SK-N-SH treated with all-trans-retinoic acid at 6 μM for 48 hours (cell line): ENCODE measurements around the gene JAML.

ENCODE experiments used
- ATAC-seq: fragments of 200-7000 bp; cut with Tn5 transposase; 3 replicates; pipeline ENCODE4 v1.9.1; 2020; ENCODE audit warnings: mild to moderate bottlenecking, moderate library complexity
- ARNTL ChIP-seq: fragments of 450-650 bp; formaldehyde crosslinking; IDR thresholded peaks from 2 replicates; pipeline ENCODE4 v1.5.0; 2020; ENCODE audit warnings: low read depth, mild to moderate bottlenecking, moderate library complexity, borderline replicate concordance
- BACH2 ChIP-seq: fragments of 250-450 bp; sonication (Bioruptor Pico); IDR thresholded peaks from 2 replicates; pipeline ENCODE4 v1.9.0; 2021; ENCODE audit warnings: mild to moderate bottlenecking, borderline replicate concordance
- CSDC2 ChIP-seq: fragments of 250-450 bp; sonication (Bioruptor Pico); IDR thresholded peaks from 2 replicates; pipeline ENCODE4 v1.5.0; 2020; ENCODE audit warnings: mild to moderate bottlenecking, moderate library complexity
- GLIS3 ChIP-seq: fragments of 250-450 bp; sonication (Bioruptor Pico); IDR thresholded peaks from 2 replicates; pipeline ENCODE4 v1.5.0; 2020; ENCODE audit warnings: mild to moderate bottlenecking, moderate library complexity
- ISL1 ChIP-seq: fragments of 250-450 bp; sonication (Bioruptor Pico); IDR thresholded peaks from 2 replicates; pipeline ENCODE4 v2.1.2; 2022; ENCODE audit warnings: mild to moderate bottlenecking, moderate library complexity
- OSR1 ChIP-seq: fragments of 250-450 bp; sonication (Bioruptor Pico); IDR thresholded peaks from 2 replicates; pipeline ENCODE4 v1.8.0; 2022; ENCODE audit warnings: moderate library complexity, mild to moderate bottlenecking, inconsistent platforms
- PPARA ChIP-seq: fragments of 250-450 bp; sonication (Bioruptor Pico); IDR thresholded peaks from 2 replicates; pipeline ENCODE4 v1.5.0; 2020; ENCODE audit warnings: mild to moderate bottlenecking, borderline replicate concordance
- RARB ChIP-seq: fragments of 250-450 bp; sonication (Bioruptor Pico); IDR thresholded peaks from 2 replicates; pipeline ENCODE4 v1.8.0; 2021; ENCODE audit warnings: mild to moderate bottlenecking, moderate library complexity
- SNAI2 ChIP-seq: fragments of 250-450 bp; sonication (Bioruptor Pico); IDR thresholded peaks from 2 replicates; pipeline ENCODE4 v1.5.0; 2020; ENCODE audit warnings: mild to moderate bottlenecking, moderate library complexity
- TCF4 ChIP-seq: fragments of 250-450 bp; sonication (Bioruptor Pico); IDR thresholded peaks from 2 replicates; pipeline ENCODE4 v1.8.0; 2021; ENCODE audit warnings: mild to moderate bottlenecking, moderate library complexity, borderline replicate concordance
- TOX ChIP-seq: fragments of 250-450 bp; sonication (Bioruptor Pico); IDR thresholded peaks from 2 replicates; pipeline ENCODE4 v1.8.0; 2021; ENCODE audit warnings: mild to moderate bottlenecking, moderate library complexity, borderline replicate concordance
- ZC3H10 ChIP-seq: fragments of 250-450 bp; sonication (Bioruptor Pico); IDR thresholded peaks from 2 replicates; pipeline ENCODE4 v1.5.1; 2021; ENCODE audit warnings: mild to moderate bottlenecking, moderate library complexity
- ZFP3 ChIP-seq: fragments of 250-450 bp; sonication (Bioruptor Pico); IDR thresholded peaks from 2 replicates; pipeline ENCODE4 v1.5.0; 2020; ENCODE audit warnings: mild to moderate bottlenecking, moderate library complexity
- ZFP30 ChIP-seq: fragments of 450-650 bp; formaldehyde crosslinking; IDR thresholded peaks from 2 replicates; pipeline ENCODE4 v1.5.0; 2022; ENCODE audit warnings: mild to moderate bottlenecking, moderate library complexity
- ZNF565 ChIP-seq: fragments of 450-650 bp; formaldehyde crosslinking; conservative IDR thresholded peaks from 2 replicates; pipeline ENCODE4 v1.5.0; 2020; ENCODE audit warnings: low read depth, mild to moderate bottlenecking, moderate library complexity
- ZNF70 ChIP-seq: fragments of 450-650 bp; formaldehyde crosslinking; IDR thresholded peaks from 2 replicates; pipeline ENCODE4 v1.5.0; 2020; ENCODE audit warnings: mild to moderate bottlenecking, moderate library complexity
- ZNF8 ChIP-seq: fragments of 450-650 bp; formaldehyde crosslinking; IDR thresholded peaks from 2 replicates; pipeline ENCODE4 v1.5.0; 2020; ENCODE audit warnings: mild to moderate bottlenecking, moderate library complexity
- TF ChIP-seq, protein P1 (sequence below): fragments of 250-450 bp; sonication (Bioruptor Pico); IDR thresholded peaks from 2 replicates; pipeline ENCODE4 v1.5.0; 2020; ENCODE audit warnings: mild to moderate bottlenecking, moderate library complexity
- TF ChIP-seq, protein P2 (sequence below): fragments of 250-450 bp; sonication (Bioruptor Pico); IDR thresholded peaks from 2 replicates; pipeline ENCODE4 v1.5.1; 2021; ENCODE audit warnings: mild to moderate bottlenecking, moderate library complexity
- TF ChIP-seq, protein P3 (sequence below): fragments of 250-450 bp; sonication (Bioruptor Pico); IDR thresholded peaks from 2 replicates; pipeline ENCODE4 v1.8.0; 2020; ENCODE audit warnings: mild to moderate bottlenecking, moderate library complexity, borderline replicate concordance
- TF ChIP-seq, protein P4 (sequence below): fragments of 250-450 bp; sonication (Bioruptor Pico); IDR thresholded peaks from 2 replicates; pipeline ENCODE4 v1.5.1; 2020; ENCODE audit warnings: low read depth, mild to moderate bottlenecking, moderate library complexity

Gene JAML

DNA sequence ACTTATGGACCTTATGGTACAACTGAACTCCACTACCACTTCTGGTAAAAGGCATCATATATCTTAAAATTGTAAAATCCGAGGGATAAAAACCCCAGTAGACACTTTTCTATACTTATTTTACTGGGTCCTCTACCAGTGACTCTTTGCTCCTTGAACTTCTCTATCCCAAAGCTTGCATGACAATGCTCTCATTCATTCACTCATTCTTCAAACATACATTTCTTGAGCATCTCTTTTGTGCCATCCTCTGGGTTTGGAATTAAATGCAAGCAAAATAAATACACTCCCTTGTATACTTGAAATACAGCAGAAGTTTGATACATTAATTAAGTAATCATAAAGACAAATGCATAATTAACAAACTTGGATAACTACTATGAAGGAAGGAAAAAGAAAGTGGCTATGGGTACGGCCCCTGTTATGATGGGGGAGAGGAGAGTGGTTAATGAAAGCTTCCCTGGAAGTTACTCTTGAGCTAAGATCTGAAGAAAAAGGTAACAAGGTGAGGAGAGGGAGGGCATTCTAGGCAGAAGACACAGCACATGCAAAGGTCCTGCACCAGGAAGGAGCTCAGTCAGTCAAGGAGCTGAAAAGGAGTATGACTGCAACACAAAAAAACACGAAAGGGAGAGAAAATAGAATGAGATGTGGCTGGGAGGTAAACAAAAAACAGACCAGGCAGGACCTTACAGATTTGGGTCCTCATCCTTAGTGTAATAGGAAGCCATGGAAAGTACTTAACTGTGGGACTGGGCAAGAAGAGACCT is 19.4 kb upstream of the JAML start:
- TF ChIP-seq, protein P1, sequence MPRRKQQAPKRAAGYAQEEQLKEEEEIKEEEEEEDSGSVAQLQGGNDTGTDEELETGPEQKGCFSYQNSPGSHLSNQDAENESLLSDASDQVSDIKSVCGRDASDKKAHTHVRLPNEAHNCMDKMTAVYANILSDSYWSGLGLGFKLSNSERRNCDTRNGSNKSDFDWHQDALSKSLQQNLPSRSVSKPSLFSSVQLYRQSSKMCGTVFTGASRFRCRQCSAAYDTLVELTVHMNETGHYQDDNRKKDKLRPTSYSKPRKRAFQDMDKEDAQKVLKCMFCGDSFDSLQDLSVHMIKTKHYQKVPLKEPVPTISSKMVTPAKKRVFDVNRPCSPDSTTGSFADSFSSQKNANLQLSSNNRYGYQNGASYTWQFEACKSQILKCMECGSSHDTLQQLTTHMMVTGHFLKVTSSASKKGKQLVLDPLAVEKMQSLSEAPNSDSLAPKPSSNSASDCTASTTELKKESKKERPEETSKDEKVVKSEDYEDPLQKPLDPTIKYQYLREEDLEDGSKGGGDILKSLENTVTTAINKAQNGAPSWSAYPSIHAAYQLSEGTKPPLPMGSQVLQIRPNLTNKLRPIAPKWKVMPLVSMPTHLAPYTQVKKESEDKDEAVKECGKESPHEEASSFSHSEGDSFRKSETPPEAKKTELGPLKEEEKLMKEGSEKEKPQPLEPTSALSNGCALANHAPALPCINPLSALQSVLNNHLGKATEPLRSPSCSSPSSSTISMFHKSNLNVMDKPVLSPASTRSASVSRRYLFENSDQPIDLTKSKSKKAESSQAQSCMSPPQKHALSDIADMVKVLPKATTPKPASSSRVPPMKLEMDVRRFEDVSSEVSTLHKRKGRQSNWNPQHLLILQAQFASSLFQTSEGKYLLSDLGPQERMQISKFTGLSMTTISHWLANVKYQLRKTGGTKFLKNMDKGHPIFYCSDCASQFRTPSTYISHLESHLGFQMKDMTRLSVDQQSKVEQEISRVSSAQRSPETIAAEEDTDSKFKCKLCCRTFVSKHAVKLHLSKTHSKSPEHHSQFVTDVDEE (CRISPR knock-in tag), result no peak
- TF ChIP-seq CSDC2 (CRISPR knock-in tag) (no peak), ZC3H10 (no peak), ZNF70 (CRISPR knock-in tag) (no peak), ZNF8 (CRISPR knock-in tag) (no peak), ZNF565 (no peak), TCF4 (CRISPR knock-in tag) (no peak), ISL1 (CRISPR knock-in tag) (no peak), ARNTL (CRISPR knock-in tag) (no peak), ZFP3 (no peak), GLIS3 (no peak), OSR1 (CRISPR knock-in tag) (no peak), BACH2 (CRISPR knock-in tag) (no peak)
- TF ChIP-seq, all 23 proteins: peak for 0
- ATAC-seq, result no peak

DNA sequence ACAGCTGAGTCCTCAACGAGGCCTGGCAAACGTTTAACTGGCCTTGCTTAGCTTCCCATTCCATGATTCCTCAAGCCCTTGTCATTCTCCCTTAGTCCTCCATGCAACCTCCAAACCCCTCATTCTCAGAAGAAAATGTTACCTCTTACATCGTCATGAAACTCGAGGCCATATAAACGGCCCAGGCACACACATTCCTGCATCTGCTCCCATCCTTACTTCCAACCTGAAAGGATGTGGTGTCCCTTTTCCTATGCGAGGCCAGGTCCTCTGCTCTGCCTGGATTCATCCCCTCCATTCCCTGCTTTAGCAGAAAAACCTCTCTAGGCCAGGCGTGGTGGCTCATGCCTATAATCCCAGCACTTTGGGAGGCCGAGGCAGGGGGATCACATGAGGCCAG is 18.4 kb upstream of the JAML start:
- no peak for ATAC-seq
- TF ChIP-seq ZC3H10 (no peak), OSR1 (CRISPR knock-in tag) (no peak), TOX (CRISPR knock-in tag) (no peak), ZFP30 (CRISPR knock-in tag) (no peak), ARNTL (CRISPR knock-in tag) (no peak), ISL1 (CRISPR knock-in tag) (no peak), ZNF8 (CRISPR knock-in tag) (no peak), SNAI2 (CRISPR knock-in tag) (no peak)
- TF ChIP-seq, protein P1 (CRISPR knock-in tag), result no peak
- TF ChIP-seq, protein P2, sequence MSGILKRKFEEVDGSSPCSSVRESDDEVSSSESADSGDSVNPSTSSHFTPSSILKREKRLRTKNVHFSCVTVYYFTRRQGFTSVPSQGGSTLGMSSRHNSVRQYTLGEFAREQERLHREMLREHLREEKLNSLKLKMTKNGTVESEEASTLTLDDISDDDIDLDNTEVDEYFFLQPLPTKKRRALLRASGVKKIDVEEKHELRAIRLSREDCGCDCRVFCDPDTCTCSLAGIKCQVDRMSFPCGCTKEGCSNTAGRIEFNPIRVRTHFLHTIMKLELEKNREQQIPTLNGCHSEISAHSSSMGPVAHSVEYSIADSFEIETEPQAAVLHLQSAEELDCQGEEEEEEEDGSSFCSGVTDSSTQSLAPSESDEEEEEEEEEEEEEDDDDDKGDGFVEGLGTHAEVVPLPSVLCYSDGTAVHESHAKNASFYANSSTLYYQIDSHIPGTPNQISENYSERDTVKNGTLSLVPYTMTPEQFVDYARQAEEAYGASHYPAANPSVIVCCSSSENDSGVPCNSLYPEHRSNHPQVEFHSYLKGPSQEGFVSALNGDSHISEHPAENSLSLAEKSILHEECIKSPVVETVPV, result no peak

DNA sequence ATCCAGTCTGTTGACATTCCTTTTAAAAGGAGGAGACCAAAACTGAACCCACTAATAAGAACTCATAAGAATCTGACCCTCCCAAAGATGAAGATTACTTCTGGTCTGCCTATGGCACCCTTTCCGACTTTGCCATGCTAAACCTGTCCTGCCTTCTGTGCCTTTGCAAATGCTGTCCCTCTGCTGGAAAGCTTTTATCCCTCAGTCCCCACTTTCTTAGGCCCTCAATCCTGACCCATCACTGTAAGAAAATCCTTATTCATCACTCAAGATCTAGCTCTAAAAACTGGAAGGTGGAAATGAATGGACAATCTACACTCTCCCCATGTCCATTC is 16.9 kb upstream of the JAML start:
- no peak for TF ChIP-seq CSDC2 (CRISPR knock-in tag)
- TF ChIP-seq, protein P3, sequence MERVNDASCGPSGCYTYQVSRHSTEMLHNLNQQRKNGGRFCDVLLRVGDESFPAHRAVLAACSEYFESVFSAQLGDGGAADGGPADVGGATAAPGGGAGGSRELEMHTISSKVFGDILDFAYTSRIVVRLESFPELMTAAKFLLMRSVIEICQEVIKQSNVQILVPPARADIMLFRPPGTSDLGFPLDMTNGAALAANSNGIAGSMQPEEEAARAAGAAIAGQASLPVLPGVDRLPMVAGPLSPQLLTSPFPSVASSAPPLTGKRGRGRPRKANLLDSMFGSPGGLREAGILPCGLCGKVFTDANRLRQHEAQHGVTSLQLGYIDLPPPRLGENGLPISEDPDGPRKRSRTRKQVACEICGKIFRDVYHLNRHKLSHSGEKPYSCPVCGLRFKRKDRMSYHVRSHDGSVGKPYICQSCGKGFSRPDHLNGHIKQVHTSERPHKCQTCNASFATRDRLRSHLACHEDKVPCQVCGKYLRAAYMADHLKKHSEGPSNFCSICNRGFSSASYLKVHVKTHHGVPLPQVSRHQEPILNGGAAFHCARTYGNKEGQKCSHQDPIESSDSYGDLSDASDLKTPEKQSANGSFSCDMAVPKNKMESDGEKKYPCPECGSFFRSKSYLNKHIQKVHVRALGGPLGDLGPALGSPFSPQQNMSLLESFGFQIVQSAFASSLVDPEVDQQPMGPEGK (CRISPR knock-in tag), result no peak
- no peak for TF ChIP-seq ARNTL (CRISPR knock-in tag)
- TF ChIP-seq ZC3H10, result no peak
- TF ChIP-seq ZNF8 (CRISPR knock-in tag), result no peak
- TF ChIP-seq PPARA (CRISPR knock-in tag), result no peak
- no peak for TF ChIP-seq TOX (CRISPR knock-in tag)
- TF ChIP-seq ZFP30 (CRISPR knock-in tag), result no peak
- TF ChIP-seq, protein P1 (CRISPR knock-in tag), result no peak
- no peak for TF ChIP-seq RARB (CRISPR knock-in tag)
- TF ChIP-seq, protein P4, sequence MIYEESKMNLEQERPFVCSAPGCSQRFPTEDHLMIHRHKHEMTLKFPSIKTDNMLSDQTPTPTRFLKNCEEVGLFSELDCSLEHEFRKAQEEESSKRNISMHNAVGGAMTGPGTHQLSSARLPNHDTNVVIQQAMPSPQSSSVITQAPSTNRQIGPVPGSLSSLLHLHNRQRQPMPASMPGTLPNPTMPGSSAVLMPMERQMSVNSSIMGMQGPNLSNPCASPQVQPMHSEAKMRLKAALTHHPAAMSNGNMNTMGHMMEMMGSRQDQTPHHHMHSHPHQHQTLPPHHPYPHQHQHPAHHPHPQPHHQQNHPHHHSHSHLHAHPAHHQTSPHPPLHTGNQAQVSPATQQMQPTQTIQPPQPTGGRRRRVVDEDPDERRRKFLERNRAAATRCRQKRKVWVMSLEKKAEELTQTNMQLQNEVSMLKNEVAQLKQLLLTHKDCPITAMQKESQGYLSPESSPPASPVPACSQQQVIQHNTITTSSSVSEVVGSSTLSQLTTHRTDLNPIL, result no peak
- no peak for TF ChIP-seq GLIS3
- ATAC-seq, result no peak
